HG03460 (cell line): Measurements from ENCODE around the gene PAQR5.

ENCODE experiments used
- ATAC-seq: cut with Tn5 transposase; IDR thresholded peaks from one replicate; pipeline ENCODE4 v1.9.1; 2021; ENCODE audit not compliant: unreplicated experiment

The PAQR5 gene

DNA sequence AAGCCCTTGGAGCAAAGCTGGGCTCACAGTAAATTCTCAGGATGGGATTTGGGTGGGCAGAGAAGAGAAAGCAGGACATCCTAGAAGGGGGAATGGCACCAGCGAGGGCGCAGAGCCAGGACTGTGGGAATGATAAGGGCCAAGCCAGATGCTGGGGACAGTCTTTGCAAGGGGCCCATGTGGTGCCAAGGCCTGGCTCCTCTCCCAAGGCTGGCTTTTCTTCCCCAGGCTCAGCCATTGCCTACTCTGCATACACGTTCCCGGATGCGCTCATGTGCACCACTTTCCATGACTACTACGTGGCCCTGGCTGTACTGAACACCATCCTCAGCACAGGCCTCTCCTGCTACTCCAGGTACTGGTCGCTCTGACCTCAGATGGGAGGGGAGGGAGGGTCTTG lies 90.7 kb downstream of the PAQR5 start:
- no peak for ATAC-seq

DNA sequence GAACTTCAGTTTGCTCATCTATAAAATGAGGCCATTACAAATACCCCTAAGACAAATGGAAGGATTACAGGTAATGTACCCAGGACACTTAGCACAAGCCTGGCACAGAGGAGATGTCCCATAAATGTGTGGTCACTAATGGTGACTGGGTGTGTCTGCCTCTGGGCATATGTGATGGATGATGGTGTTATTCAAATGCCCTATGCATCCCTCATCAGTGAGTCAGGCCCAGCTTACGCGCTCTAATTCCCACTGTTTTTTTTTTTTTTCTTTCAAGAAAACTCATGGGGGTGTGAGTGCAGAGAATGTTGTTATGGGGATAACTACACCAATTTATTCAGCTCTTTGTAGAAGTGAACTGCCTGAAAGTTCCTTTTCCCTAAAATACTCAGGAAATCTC lies 91.9 kb downstream of the PAQR5 start:
- no peak for ATAC-seq

DNA sequence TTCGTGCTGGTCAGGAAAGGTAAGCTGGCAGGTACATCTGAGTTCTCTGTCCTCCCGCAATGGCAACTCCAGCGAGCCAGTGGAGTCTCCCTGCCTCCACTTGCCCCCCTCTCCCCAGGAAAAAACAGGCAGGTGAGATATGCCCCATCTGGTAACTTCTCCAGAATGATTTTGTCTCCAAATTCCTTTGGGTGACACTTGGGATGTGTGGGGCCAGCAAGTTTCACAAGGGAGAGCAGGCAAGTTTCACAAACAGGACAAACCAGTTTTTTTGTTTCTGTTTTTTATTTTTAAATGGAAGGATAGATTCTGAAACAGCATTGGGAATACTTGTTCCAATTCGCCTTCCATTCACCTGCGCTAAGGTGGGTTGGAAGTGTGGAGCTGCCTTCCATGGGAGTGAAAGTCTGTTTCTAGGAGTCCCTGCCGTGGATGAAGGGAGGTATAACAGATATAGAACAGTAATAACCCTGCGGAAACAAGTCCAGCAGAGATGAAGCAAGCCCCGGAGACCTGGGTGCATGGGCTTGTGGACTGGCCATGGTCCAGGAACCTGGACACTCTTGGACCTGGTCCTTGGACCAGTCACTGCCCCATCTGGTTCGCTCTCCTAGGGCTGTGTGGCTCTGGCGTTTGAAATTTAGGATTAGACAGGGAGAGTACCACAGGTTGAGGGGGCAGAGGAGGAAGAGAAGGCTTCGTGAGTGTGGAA lies 92.5 kb downstream of the PAQR5 start:
- no peak for ATAC-seq

DNA sequence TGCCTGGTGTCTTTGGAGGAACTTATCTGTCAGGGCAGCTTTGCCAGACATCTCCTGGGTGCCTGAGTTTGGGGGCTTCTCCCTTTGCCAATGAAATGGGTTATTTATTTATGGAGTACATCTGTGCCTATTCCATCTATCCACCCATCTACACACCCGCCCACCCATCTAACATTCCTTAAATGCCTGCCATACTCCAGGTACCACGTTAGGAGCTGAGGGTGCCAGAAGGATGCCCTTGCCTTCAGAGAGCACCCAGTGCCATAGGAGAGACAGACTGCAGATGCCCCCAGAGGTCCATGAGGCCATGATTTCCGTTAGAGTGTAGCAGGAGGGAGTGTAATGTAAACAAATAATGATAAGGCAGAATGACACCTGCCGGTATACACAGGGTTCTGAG lies 93.6 kb downstream of the PAQR5 start:
- no peak for ATAC-seq

DNA sequence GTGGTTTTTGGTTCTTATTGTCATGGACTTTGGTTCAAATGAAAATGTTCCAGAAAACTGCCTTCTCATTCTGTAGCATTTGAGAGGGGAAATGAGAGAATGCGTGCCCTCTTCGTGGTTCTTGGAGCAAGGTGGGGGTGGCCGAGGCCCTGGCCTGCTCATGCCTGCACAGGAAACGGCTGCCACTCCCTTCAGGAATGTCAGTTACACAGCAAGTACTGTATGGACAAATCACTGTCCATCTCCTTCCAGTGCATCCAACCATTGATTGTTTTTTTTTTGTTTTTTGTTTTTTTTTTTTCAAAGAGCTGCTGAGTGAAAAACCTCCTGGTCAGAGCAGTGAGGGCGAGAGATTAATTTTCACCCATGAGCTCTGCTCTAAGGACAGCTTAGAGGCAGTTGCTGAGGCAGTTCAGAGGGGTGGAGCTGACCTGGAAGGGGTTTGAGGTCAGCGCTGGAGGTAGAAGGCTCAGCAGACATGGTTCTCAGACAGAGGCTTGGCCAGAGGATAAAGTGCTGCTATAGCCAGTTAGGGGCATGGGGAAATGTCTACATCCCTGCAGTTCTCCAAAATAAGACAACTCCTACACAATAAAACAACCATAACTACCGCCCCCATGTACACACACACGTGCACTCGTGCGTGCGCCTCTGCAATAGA lies 95.2 kb downstream of the PAQR5 start:
- no peak for ATAC-seq

DNA sequence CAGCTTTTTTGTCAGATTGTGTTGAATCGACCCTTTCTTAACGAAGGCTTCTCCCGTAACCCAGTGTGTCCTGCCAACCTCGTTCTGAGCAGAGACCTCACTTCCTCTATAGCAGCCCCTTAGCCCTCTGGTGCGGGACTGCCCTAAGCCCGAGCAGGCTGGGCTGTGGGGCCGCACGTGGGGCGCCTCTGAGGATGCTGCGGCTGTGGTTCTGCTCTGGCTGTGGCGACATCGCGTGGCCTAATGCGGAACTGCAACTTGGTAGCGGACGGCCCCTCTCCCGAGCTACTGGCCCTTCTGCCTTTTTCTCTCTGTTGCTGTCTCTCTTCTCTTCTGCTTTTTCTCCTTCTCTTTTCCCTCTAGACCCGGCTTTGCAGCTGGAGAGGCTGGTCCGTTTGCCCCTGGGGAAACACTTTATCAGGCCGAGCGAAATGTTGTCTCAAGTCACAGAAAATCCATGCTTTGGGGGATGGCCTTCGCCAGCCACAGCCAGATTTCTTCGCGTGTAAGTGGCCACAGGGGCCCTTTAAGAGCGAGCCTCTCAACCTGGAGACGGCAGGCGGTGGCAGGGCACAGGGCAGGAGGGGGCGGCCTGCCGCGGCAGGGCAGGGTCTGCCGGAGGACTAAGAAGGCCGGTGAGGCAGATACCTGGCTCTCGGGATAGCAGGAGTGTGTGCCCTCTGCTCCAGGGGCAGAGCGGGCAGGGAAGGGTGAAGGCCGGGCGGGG lies 96.0 kb downstream of the PAQR5 start:
- no peak for ATAC-seq

DNA sequence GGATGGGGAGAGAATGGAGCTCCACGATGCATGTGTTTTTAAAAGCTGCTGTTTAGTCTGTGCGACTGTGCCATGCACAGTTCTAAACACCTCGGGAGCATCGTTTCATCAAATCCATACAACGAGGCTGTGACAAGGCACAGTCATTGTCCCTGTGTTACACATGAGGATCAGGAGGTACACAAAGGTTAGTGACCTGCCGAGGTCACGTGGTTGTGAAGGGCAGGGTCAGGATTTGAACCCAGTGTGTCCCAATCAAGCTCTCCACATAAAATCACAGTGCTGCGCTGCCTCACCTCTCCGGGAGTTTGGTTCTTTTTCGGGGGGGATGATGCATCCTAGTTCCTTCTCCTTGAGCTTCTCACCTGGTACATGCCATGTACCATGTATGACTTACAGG lies 96.7 kb downstream of the PAQR5 start:
- no peak for ATAC-seq

DNA sequence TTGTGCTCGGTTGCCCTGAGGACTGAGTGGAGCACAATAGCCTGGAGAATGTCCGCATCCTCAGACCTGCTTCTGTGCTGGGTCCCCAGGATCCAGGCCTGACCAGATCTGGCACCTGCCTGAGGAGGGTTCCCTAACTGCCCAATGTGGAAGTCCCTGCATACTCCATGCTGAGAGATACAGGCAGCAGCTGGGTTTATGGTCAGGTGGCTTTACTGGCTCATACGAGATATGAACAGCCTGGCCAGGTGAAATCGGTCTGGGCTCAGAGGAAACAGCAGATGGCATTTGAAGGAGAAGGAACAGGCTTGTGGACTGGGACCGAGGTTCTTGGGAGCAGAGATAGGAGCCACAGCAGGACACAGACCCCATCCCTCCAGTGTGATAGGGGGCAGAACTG lies 97.3 kb downstream of the PAQR5 start:
- ATAC-seq, result no peak

DNA sequence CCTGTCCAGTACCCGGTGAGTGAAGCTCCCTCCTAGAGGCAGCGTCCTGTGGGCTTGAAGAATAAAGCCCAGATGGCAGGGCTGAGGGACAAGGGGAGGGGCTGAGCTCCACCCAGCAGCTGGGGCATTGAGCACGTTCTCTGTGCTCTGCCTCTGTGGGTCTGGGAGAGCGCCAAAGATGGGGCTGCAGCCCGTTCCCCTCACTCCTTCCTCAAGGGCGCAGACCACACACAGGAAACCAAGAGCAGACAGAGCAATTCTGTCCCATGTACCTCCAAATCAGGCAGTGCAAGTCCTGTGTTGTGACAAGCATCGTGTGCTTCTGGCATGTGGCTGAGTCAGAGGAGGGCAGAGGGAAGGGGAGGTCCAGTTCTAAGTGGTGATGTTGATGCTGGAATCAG lies 99.8 kb downstream of the PAQR5 start:
- ATAC-seq, result no peak

DNA sequence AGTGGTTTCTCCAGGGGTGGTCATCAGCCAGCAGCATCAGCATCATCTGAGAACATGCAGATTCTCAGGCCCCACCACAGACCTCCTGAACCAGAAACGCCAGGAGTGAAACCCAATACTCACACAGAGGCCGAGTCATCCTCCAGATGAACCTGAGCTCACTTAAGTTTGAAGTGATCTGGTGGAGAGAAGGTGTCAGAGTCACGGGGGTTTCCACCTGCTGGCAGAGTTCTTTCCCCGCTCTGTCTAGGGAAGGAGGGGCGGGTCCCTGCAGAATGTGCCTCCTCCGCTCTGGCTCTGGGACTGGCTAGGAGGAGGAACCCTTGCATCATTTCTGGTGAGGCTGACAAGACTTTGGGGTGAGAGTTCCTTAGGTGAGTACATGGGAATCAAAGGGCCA lies 102.1 kb downstream of the PAQR5 start:
- ATAC-seq, result no peak

DNA sequence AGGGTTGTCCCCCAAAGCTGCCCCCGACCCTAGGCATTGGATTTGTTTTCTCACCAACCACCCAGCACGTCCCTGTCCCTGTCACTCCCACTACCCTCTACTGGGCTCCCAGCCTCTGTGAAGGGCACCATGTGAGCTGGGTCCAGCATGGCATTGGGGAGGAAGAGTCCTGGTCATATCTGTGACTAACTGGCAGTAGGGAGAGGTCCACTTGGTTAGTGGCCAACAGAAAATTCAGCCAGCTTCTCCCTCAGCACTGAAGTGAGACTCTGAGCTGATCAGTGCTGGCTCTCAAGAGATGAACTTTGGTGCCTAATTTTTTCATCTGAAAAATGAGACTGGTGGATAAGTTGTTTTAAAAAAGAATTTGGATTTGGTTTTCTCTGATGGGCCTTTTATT lies 104.1 kb downstream of the PAQR5 start:
- no peak for ATAC-seq

DNA sequence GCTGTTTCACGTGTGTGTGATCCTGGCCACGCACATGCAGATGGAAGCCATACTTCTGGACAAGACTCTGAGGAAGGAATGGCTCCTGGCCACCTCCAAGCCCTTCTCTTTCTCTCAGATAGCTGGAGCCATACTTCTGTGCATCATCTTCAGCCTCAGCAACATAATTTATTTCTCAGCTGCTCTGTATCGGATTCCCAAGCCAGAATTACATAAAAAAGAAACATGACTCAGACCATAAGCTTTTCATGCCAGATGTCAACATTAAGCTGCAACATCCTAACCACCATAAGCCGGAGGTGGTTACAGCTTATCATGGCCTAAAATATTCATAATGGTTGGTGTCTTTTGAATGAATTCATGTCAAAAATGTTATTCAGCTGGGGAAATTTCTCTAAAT lies 104.9 kb downstream of the PAQR5 start:
- ATAC-seq, result no peak

DNA sequence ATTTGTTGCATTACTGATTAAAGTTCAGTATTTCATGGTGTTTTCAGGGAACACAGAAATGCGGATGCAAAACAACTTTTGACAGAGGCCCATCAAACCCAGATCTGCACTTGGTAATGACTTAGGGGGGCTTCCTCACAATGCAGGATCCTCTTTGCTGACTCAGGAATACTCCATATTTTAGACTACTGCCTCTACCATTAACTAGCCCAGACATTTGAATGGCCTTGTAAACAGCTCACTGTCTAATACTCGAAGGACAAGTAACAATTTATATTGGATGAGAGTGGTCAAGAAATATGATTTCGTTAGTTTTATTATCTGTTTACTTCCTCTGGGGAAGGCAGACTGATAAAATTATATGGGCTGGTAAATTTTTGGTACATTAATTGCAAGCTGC lies 106.4 kb downstream of the PAQR5 start:
- ATAC-seq, result no peak

DNA sequence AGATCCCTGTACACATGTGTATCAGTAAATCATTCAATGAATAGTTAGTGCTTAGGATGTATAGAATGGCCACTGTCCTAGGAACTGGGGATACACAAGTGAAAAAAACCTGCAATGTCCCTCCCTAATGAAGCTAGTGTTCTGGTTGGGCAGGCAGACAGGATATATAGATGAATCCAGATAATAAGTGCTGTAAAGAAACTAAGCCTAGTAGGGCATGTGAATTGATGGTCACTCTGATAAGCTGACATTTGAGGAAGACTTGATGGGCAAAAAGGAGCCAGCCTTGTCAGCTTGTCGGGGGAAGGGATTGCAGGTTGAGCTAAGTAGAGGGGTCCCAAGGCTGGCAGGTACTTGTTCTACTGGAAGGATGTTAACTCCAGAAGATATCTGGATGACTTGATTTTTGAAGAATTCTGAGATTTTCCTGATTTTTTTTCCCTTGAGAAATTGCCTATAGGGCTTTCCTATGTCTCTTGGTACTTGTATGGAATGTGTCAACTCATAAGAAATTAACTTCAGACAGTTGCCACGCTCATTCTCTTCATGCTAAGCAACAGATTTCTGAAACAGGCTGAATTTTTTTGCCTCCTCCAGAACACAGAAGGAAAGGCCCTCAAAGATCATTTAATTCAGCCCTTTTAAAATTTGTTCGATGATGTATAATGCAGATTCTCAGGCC lies 109.1 kb downstream of the PAQR5 start:
- no peak for ATAC-seq

DNA sequence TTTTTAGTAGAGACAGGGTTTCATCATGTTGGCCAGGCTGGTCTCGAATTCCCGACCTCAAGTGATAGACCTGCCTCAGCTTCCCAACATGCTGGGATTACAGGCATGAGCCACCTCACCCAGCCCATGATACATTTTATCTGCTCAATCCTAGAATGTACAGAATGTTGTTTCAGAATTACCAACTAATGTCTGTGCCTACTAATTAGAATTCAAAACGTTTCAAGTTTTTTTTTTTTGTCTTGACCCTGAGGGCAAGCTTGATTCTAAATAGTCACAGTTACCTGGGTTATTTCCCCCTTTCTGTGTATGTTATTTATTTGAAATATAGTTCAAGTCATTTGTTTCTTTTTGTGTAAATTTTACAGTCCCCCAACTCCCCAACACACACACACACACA lies 110.1 kb downstream of the PAQR5 start:
- ATAC-seq, result no peak

DNA sequence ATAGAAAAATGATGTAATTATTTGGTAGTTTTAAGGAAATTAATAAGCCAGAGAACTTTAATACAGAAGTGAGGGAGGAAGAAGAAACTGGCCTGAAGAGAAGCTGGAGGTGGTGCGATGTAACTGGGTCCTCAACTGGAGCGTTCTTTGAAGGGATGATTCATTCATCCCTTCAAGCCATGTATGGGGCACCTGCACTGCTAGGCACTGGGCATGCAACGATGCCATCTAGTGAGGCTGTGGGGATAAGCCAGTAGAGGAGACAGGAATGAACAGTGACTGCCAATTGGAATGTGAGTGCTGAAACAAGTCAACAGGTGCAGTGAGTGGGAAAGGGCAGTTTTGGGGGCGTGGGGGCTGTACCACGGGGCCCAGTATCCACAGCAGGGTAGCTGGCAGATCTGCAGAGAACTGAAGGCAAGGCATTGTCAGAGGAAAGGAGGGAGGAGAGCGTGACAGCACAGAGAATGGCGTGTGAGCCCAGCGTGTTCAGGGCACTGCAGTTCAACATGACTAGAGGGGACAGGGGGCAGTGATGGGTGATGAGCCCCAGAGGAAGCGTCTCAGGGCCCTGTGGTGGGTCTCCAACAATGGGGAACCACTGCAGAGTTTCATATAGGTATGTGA lies 111.6 kb downstream of the PAQR5 start:
- ATAC-seq, result no peak

DNA sequence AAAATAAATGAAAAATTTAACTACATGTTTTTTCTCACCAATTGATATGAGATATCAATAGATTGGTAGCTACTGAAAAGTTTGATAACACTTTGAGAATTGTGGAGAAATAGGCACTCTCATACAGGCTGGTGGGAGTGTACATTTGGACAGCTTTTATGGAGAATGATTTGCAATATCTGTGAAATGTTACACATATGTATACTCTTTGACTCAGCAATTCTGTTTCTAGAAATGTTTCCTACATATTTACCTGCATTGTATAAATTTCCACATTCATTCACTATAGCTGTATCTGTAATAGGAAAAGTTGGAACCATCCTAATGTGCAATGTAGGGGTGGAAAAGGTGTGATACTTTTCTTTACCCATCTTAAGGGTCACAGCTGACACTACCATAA lies 113.6 kb downstream of the PAQR5 start:
- ATAC-seq, result no peak

DNA sequence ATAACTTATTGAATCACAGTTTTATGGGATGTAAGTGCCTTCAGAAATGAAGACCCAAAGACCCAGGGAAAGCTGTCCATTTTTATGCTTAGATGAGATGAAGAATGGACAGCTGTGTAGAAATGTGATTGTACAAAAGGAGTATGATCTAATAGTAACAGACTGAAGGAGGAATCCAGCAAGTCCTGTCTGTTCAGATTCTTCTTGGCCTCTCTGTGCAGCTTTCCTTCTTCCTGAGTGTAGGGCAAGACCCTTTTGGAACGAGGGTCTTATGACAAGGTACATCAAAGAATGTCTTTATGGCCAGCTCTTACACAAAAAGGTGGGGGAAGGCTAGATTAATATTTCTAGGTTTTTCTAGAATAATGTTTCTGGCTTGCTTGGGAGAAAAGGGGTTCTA lies 114.0 kb downstream of the PAQR5 start:
- ATAC-seq, result no peak

DNA sequence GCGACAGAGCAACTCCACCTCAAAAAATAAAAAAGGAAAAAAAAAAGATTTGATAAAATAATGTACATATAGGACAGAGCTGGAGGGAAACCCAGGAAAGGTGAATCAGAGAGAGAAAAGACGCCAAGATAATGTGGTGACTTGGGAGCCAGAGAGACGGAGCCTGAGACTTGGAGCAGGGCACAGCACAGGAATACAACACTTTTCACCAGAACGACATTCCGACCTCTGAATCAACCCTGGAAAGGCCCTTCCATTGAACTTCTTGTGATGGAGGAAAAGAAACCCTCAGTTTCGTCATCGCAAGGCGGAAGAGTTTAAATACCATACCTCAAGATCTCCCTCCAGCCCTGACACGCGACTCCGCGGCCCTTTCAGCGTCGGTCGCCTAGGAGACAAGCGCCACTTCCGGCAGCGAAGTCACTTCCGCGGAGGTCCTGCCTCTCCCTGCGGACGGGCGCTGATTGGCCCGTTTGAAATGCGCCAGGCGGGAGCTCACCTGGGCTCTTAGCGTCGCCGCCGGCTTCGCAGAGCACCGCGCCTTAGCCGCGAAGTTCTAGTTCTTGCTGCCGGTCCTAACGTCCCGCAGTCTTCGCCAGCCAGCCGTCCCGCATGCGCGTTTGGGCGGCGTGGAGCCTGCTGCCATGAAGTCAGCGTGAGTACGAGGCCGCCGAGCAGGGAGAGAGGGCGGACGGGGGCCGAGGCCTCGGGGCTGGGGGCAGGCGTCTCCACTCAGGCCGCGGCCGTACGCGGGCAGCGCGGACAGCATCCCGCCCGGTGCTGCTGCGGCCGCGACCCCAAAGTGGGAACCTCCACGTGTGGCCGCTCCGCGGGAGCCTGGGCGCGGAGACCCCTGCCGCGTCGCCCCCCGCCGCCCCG lies 115.3 kb downstream of the PAQR5 start, which contains the start of gene KIF23:
Gene KIF23, plus strand, starts transcription at position 528 of the 879 bp plus-strand sequence. Its CDS starts 117 bp downstream, at position 645.
- ATAC-seq, result peak; percentile 90

DNA sequence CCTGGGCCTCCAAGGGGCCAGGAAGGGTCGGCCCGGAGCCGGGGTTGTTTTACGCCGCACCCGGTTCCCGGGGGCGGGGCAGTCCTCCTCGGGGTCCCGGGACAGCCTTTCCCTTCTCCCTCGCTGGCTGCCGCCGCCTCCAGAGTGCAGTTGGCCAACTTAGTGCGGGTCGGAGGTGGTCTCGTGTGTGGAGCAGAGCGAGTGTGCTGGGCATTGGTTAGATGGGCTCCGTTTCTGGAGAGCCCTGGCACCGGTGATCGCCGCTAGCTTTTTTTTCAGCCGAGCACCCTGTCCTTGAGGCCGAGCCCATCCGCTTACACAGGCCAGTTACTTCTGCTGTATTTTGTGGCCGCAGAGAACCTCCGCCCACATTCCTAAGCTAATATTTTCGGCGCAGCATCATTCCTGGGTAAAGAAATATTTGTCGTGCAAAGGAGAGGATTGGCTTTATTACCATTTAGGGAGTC lies 116.0 kb downstream of the PAQR5 start:
- ATAC-seq, result peak; percentile 49
